HG03378 (cell line): ENCODE results near the gene TNFRSF17.
"Not testable (repeated sequence)": the region's sequence is repeated elsewhere in the genome, so short reads cannot be mapped to it uniquely, and the experiment has no call there.

Experiments used
- ATAC-seq: cut with Tn5 transposase; IDR thresholded peaks from one replicate; pipeline ENCODE4 v1.9.1; 2021; ENCODE audit warnings: mild to moderate bottlenecking, moderate library complexity; ENCODE audit not compliant: unreplicated experiment

The TNFRSF17 gene

DNA sequence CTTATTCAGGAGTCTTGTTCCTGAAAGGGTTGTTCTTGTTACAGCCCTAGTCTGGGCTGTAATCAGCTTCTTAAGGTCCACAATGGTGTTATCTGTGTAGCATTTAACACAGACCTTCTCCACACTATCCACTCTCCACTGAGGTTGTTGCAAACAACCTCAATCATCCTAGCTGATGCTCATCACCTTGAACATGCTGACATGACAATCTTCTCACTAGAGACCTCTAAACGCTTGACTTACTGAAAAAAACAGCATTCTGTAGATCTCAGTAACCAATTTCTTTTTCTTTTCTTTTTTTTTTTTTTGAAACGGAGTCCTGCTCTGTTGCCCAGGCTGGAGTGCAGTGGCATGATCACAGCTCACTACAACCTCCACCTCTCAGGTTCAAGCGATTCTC, 3.6 kb downstream of the TNFRSF17 start:
- no peak for ATAC-seq

DNA sequence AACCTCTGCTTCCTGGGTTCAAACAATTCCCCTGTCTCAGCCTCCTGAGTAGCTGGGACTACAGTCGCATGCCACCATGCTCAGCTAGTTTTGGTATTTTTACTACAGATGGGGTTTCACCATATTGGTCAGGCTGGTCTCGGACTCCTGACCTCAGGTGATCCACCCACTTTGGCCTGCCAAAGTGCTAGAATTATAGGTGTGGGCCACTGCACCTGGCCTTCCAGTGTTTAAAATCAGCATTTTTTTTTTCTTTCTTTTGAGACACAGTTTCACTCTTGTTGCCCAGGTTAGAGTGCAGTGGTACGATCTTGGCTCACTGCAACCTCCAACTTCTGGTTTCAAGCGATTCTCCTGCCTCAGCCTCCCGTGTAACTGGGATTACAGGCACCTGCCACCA, 5.3 kb downstream of the TNFRSF17 start:
- ATAC-seq, result not testable (repeated sequence)

- ATAC-seq, result no peak
These were observed 7.1 kb downstream of the TNFRSF17 start for GRCh38 chr16:11972128-11972527.

GRCh38 chr16:11973070-11973469, 8.1 kb downstream of the TNFRSF17 start:
- ATAC-seq, result no peak

GRCh38 chr16:11976850-11977375, 11.9 kb downstream of the TNFRSF17 start:
- no peak for ATAC-seq

- no peak for ATAC-seq
These were observed 12.5 kb downstream of the TNFRSF17 start for GRCh38 chr16:11977376-11978041.

- no peak for ATAC-seq
These were observed 13.1 kb downstream of the TNFRSF17 start for GRCh38 chr16:11978080-11978479.

DNA sequence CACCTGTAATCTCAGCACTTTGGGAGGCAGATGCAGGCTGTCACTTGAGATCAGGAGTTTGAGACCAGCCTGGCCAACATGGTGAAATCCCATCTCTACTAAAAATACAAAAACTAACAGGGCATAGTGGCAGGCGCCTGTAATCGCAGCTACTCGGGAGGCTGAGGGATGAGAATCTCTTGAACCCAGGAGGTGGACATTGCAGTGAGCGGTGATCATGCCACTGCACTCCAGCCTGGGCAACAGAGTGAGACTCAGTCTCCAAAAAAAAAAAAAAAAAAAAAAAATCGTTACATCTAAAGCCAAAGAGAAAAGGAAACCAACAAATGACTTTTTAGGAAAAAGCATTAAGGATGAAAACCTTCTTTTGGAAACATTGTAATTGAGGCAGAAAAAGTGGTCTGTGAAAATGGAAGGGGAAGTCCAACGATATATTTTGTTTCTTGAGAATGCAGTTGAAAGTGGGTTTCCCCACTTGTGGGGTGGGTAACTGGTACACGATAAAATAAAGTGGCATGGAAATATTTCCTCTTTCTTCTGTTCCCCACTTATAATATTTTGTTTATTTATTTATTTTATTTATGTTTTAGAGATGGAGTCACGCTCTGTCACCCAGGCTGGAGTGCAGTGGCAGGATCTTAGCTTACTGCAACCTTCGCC, 14.1 kb downstream of the TNFRSF17 start:
- no peak for ATAC-seq

DNA sequence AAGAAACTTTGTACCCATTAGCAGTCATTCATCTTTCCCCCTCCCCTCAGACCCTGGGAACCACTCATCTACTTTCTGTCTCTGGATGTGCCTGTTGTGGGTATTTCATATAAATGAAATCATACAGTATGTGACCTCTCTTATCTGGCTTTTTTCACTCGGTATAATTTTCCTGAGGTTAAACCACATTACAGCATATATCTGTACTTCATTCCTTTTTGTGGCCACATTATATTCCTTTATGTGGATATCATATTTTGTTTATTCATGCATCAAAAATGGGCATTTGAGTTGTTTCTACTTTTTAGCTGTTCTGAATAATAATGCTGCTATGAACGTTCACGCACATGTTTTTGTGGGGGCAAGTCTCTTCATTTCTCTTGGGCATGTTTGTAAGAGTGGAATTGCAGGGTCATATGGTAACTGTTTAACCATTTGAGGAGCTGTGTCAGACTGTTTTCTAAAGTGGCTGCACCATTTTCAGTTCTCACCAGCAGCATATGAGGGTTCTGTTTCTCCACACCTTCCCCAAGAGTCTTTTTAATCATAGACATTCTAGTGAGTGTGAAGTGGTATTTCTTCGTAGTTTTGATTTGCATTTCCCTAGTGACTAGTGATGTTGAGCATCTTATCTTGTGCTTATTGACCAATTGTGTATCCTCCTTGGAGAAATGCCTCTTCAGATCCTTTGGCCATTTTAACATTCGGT, 15.3 kb downstream of the TNFRSF17 start:
- peak; percentile 54 for ATAC-seq

DNA sequence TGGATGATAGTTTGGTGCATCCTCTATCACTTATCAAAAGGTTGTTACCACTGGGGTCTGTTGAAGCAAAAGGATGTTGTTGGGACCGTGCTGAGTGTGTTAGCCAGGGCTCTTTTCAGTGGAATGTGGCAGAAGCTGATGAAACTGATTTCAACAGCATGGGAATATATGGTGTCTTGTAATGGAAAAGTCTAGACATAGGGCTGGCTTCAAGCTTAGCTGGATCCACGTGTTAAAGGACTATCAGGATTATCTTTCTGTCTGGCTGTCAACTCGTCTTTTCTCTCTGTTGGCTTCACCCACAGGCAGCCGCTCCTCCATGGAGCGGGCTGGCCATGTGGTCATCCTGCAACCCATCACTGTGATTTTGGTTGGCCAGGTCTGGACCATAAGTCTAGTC, 20.2 kb downstream of the TNFRSF17 start:
- no peak for ATAC-seq

GRCh38 chr16:11986521-11987057, 21.6 kb downstream of the TNFRSF17 start:
- ATAC-seq, result no peak

- ATAC-seq, result no peak
These were observed 23.4 kb downstream of the TNFRSF17 start for GRCh38 chr16:11988258-11988978.

- peak; percentile 46 for ATAC-seq
These were observed 25.8 kb downstream of the TNFRSF17 start for GRCh38 chr16:11990702-11991390.

- ATAC-seq, result no peak
These were observed 27.1 kb downstream of the TNFRSF17 start for GRCh38 chr16:11992008-11992584.

GRCh38 chr16:11992586-11993524, 27.8 kb downstream of the TNFRSF17 start:
- ATAC-seq, result no peak

DNA sequence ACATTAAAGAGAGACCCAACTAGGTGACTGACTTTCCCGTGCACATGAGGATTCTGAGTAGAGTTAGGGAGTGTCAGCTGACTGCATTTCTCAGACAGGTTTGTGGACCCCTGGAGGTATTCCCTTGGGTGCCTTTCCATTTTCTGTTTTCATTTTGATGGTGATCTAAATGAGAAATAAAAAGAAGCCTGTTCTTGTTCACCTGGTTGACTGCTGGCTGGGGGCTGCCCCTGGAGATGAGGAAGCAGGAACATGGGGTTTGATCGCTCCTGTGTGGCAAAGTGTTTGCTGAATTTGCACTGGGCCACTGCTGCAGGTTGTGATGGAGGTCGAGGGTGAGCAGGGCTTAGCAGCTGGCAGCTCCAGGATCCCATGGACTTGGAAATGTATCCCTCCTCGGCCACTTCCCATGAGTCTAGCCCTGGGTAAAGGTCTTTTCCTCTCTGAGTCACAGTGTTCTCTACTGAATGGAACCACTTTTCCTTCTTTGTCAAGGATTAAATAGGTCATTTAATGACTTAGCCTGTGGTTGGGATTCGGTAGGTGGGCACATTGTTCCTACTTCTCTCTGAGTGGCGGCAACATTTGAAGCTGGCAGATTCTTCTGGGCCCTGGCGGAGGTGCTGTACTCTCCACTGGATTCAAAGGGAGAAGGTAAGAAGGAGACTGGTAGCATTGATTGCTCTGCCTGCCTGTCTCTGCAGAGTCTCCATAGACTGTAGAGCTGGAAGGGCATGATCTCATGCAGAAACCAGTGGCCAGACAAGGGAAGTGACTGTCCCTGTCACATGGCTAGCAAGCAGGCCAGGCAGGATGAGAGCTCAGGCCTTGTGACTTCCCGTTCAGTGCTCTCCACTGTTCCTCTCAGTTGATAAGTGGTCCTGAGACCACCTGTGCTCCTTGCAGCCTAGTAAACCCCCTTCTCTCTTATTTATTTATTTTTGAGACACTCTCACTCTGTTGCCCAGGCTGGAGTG, 29.4 kb downstream of the TNFRSF17 start:
- no peak for ATAC-seq

GRCh38 chr16:11996433-11997330, 31.7 kb downstream of the TNFRSF17 start:
- no peak for ATAC-seq
